ENCODE measurements around the gene LYZL6.
A peak's percentile ranks its signal among the peaks of the same experiment; 100 is the strongest.

The LYZL6 gene

GRCh38 chr17:35969558-35970380 lies 26.3 kb upstream of the LYZL6 start:
- FAIRE-seq (no peak), DNase-seq (ENCODE audit: insufficient read length, low spot score) (no peak)
- TF ChIP-seq CTCF (IDR thresholded peaks at IDR 0.05; ENCODE audit: insufficient read depth, missing control alignments): peak; percentile 96

GRCh38 chr17:35968520-35969054 lies 25.1 kb upstream of the LYZL6 start:
- DNase-seq (ENCODE audit: insufficient read length, low spot score): no peak
- no peak for FAIRE-seq
- TF ChIP-seq CTCF (IDR thresholded peaks at IDR 0.05; ENCODE audit: insufficient read depth, missing control alignments): no peak

GRCh38 chr17:35965272-35965671 lies 21.8 kb upstream of the LYZL6 start:
- DNase-seq (ENCODE audit: insufficient read length, low spot score): no peak
- TF ChIP-seq CTCF (IDR thresholded peaks at IDR 0.05; ENCODE audit: insufficient read depth, missing control alignments): no peak
- FAIRE-seq: no peak

- no peak for DNase-seq (ENCODE audit: insufficient read length, low spot score)
- no peak for TF ChIP-seq CTCF (IDR thresholded peaks at IDR 0.05; ENCODE audit: insufficient read depth, missing control alignments)
- no peak for FAIRE-seq
These were observed 20.1 kb upstream of the LYZL6 start for GRCh38 chr17:35963663-35964062.

GRCh38 chr17:35953720-35954119 lies 10.2 kb upstream of the LYZL6 start:
- no peak for FAIRE-seq
- no peak for DNase-seq (ENCODE audit: insufficient read length, low spot score)
- no peak for TF ChIP-seq CTCF (IDR thresholded peaks at IDR 0.05; ENCODE audit: insufficient read depth, missing control alignments)

- DNase-seq (ENCODE audit: insufficient read length, low spot score) (no peak), FAIRE-seq (no peak)
- TF ChIP-seq CTCF (IDR thresholded peaks at IDR 0.05; ENCODE audit: insufficient read depth, missing control alignments): no peak
These were observed 5.9 kb upstream of the LYZL6 start for GRCh38 chr17:35949401-35949800.

- FAIRE-seq (no peak), DNase-seq (ENCODE audit: insufficient read length, low spot score) (no peak)
These were observed 4.6 kb upstream of the LYZL6 start for GRCh38 chr17:35948092-35948491.

More at GRCh38 chr17:35948092-35948491, 4.6 kb upstream of the LYZL6 start:
- no peak for TF ChIP-seq CTCF (IDR thresholded peaks at IDR 0.05; ENCODE audit: insufficient read depth, missing control alignments)
